A549 (cell line): Measurements from ENCODE around the gene PPP6R3.

Source experiments
- CHD4 ChIP-seq: fragments of 200-600 bp; sonication (generic); IDR thresholded peaks from 2 replicates; pipeline ENCODE4 v1.6.1; 2016; ENCODE audit warnings: antibody characterized with exemption, mild to moderate bottlenecking, borderline replicate concordance
- CTCF ChIP-seq: fragments of >200 bp; sonication (Bioruptor Twin); formaldehyde crosslinking; IDR thresholded peaks from 3 replicates; pipeline ENCODE4 v1.5.1; 2016
- EHF ChIP-seq: fragments of 250-450 bp; sonication (Bioruptor Pico); IDR thresholded peaks from 2 replicates; pipeline ENCODE4 v1.5.0; 2020; ENCODE audit warnings: mild to moderate bottlenecking
- KDM5A ChIP-seq: fragments of 200-600 bp; sonication (generic); IDR thresholded peaks from 2 replicates; pipeline ENCODE4 v1.6.1; 2016; ENCODE audit warnings: antibody characterized with exemption, mild to moderate bottlenecking
- MAFK ChIP-seq: fragments of 450-650 bp; IDR thresholded peaks from 2 replicates; pipeline ENCODE4 v1.6.1; 2014; ENCODE audit not compliant: partially characterized antibody
- MAZ ChIP-seq: fragments of 150-350 bp; IDR thresholded peaks from 2 replicates; pipeline ENCODE4 v1.6.1; 2014; ENCODE audit warnings: antibody characterized with exemption, low read depth, low read length, borderline replicate concordance
- POLR2A ChIP-seq: IDR thresholded peaks from 2 replicates; pipeline ENCODE4 v1.6.1; 2012; ENCODE audit warnings: mild to moderate bottlenecking, low read length
- RAD21 ChIP-seq, 2 experiments: fragments of >200 bp in 1 of 2; sonication (Bioruptor Twin) in 1 of 2; formaldehyde crosslinking in 1 of 2; IDR thresholded peaks in 1 of 2; conservative IDR thresholded peaks in 1 of 2; 2 replicates in 1 of 2; 3 replicates in 1 of 2; pipeline ENCODE4 v1.6.1; 2012 to 2018; ENCODE audit warnings: inconsistent platforms in 1 of 2
- ZFP36 ChIP-seq: fragments of 450-650 bp; IDR thresholded peaks from 2 replicates; pipeline ENCODE4 v1.6.1; 2014; ENCODE audit warnings: borderline replicate concordance; ENCODE audit not compliant: partially characterized antibody

GRCh38 chr11:68495220-68495729 is 34.7 kb downstream of the PPP6R3 start:
- no peak for TF ChIP-seq CTCF
- TF ChIP-seq EHF, result no peak
- no peak for TF ChIP-seq POLR2A
- TF ChIP-seq KDM5A, result no peak
- no peak for TF ChIP-seq MAZ
- no peak for TF ChIP-seq MAFK
- no peak for TF ChIP-seq RAD21 (conservative IDR thresholded peaks at IDR 0.05 in 1 of 2, IDR thresholded peaks at IDR 0.05 in 1 of 2)
- TF ChIP-seq CHD4, result no peak
- TF ChIP-seq ZFP36, result no peak
